NCI-H774 (cell line): ENCODE measurements around the gene DAPK2.

Experiments used
- DNase-seq: peaks from one replicate; lab custom pipeline; 2025; lab: John Stamatoyannopoulos, UW

Gene DAPK2

GRCh38 chr15:64023220-64023619 is 23.1 kb downstream of the DAPK2 start:
- DNase-seq = no peak

- no peak for DNase-seq
Measured at GRCh38 chr15:64022571-64022970, 23.7 kb downstream of the DAPK2 start.

GRCh38 chr15:64019764-64020163 is 26.5 kb downstream of the DAPK2 start:
- DNase-seq = peak; percentile 46

- DNase-seq = no peak
Measured at GRCh38 chr15:64017591-64018163, 28.6 kb downstream of the DAPK2 start.

GRCh38 chr15:64017082-64017588 is 29.1 kb downstream of the DAPK2 start:
- DNase-seq = no peak

- DNase-seq = no peak
Measured at GRCh38 chr15:64016257-64016656, 30.0 kb downstream of the DAPK2 start.

- no peak for DNase-seq
Measured at GRCh38 chr15:64014995-64015394, 31.3 kb downstream of the DAPK2 start.

GRCh38 chr15:64013179-64014062 is 32.9 kb downstream of the DAPK2 start:
- DNase-seq = no peak

- DNase-seq = no peak
Measured at GRCh38 chr15:64011736-64012135, 34.5 kb downstream of the DAPK2 start.

GRCh38 chr15:64010719-64011118 is 35.6 kb downstream of the DAPK2 start:
- peak; percentile 9 for DNase-seq

- no peak for DNase-seq
Measured at GRCh38 chr15:64009798-64010261, 36.5 kb downstream of the DAPK2 start.

- no peak for DNase-seq
Measured at GRCh38 chr15:64009241-64009640, 37.0 kb downstream of the DAPK2 start.

GRCh38 chr15:64008177-64008576 is 38.1 kb downstream of the DAPK2 start:
- no peak for DNase-seq

GRCh38 chr15:64006642-64007041 is 39.6 kb downstream of the DAPK2 start:
- no peak for DNase-seq

- DNase-seq = no peak
Measured at GRCh38 chr15:64004587-64004986, 41.7 kb downstream of the DAPK2 start.

GRCh38 chr15:64004056-64004455 is 42.2 kb downstream of the DAPK2 start:
- DNase-seq = no peak

GRCh38 chr15:64003182-64003581 is 43.1 kb downstream of the DAPK2 start:
- DNase-seq = no peak

- DNase-seq = no peak
Measured at GRCh38 chr15:64001148-64001547, 45.1 kb downstream of the DAPK2 start.

- DNase-seq = no peak
Measured at GRCh38 chr15:64000183-64000951, 45.9 kb downstream of the DAPK2 start.

- DNase-seq = no peak
Measured at GRCh38 chr15:63999177-63999576, 47.1 kb downstream of the DAPK2 start.

GRCh38 chr15:63998489-63998888 is 47.8 kb downstream of the DAPK2 start:
- DNase-seq = no peak

GRCh38 chr15:63997715-63998442 is 48.4 kb downstream of the DAPK2 start:
- DNase-seq = no peak
